Measurements from ENCODE around the gene PLCH2. TPM values are rescaled to one million over a fixed set of nuclear protein-coding genes. Genes with fewer than 3 reads are reported as not detected.

PLCH2 gene
- total RNA-seq, 1 donor from 2014 or later, result 3.8 TPM

GRCh38 chr1:2515763-2516080, 39.6 kb downstream of the PLCH2 start:
- H3K27ac ChIP-seq, result no peak overlapping the region
- intact Hi-C loops (cut with DNase I), result no loop called here
- H3K36me3 ChIP-seq, result peaks cover 97% of the 10 kb centered on the region
- H3K9me3 ChIP-seq, result no peaks in the 10 kb centered on the region
- no peak for TF ChIP-seq CTCF (IDR thresholded peaks at IDR 0.05)
- no peaks in the 10 kb centered on the region for H3K27me3 ChIP-seq (ENCODE audit: low read depth)
- ATAC-seq (no peak), DNase-seq (no peak)
- no peaks in the 10 kb centered on the region for H3K4me1 ChIP-seq
- no peak overlapping the region for H3K4me3 ChIP-seq

GRCh38 chr1:2516124-2516523, 40.0 kb downstream of the PLCH2 start:
- ATAC-seq (no peak), DNase-seq (no peak)
- Histone ChIP-seq H3K9me3 (no peaks in the 10 kb centered on the region), H3K4me1 (no peaks in the 10 kb centered on the region), H3K36me3 (peaks cover 97% of the 10 kb centered on the region), H3K4me3 (no peak overlapping the region), H3K27ac (no peak overlapping the region), H3K27me3 (ENCODE audit: low read depth) (no peaks in the 10 kb centered on the region)
- no peak for TF ChIP-seq CTCF (IDR thresholded peaks at IDR 0.05)
- intact Hi-C loops (cut with DNase I), result no loop called here

GRCh38 chr1:2516946-2517345, 40.9 kb downstream of the PLCH2 start:
- no peak for ATAC-seq
- Histone ChIP-seq H3K27me3 (ENCODE audit: low read depth) (no peaks in the 10 kb centered on the region), H3K27ac (no peak overlapping the region), H3K9me3 (no peaks in the 10 kb centered on the region), H3K4me3 (no peak overlapping the region), H3K36me3 (peaks cover 97% of the 10 kb centered on the region), H3K4me1 (no peaks in the 10 kb centered on the region)
- no peak for DNase-seq
- no peak for TF ChIP-seq CTCF (IDR thresholded peaks at IDR 0.05)
- intact Hi-C loops (cut with DNase I), result no loop called here

GRCh38 chr1:2517966-2518365, 41.9 kb downstream of the PLCH2 start:
- no peak for ATAC-seq

GRCh38 chr1:2518528-2518927, 42.4 kb downstream of the PLCH2 start:
- no peak for ATAC-seq
- Histone ChIP-seq H3K4me1 (peaks cover 7% of the 10 kb centered on the region), H3K4me3 (no peak overlapping the region), H3K9me3 (no peaks in the 10 kb centered on the region), H3K27ac (no peak overlapping the region), H3K36me3 (peaks cover 82% of the 10 kb centered on the region), H3K27me3 (ENCODE audit: low read depth) (no peaks in the 10 kb centered on the region)
- no peak for TF ChIP-seq CTCF (IDR thresholded peaks at IDR 0.05)
- intact Hi-C loops (cut with DNase I), result no loop called here
- DNase-seq, result no peak

More at GRCh38 chr1:2517966-2518365, 41.9 kb downstream of the PLCH2 start:
- Histone ChIP-seq H3K4me1 (peaks cover 2% of the 10 kb centered on the region), H3K27ac (no peak overlapping the region), H3K36me3 (peaks cover 88% of the 10 kb centered on the region), H3K4me3 (no peak overlapping the region), H3K27me3 (ENCODE audit: low read depth) (no peaks in the 10 kb centered on the region), H3K9me3 (no peaks in the 10 kb centered on the region)
- DNase-seq, result no peak
- intact Hi-C loops (cut with DNase I), result no loop called here
- no peak for TF ChIP-seq CTCF (IDR thresholded peaks at IDR 0.05)
